ENCODE measurements around the gene LCN6. TPM values are rescaled to one million over a fixed set of nuclear protein-coding genes. Genes with fewer than 3 reads are reported as not detected.

LCN6 gene
- total RNA-seq, 4 donors from 2014 or later, result 14.2 to 70.0 (median 42.9) TPM

DNA sequence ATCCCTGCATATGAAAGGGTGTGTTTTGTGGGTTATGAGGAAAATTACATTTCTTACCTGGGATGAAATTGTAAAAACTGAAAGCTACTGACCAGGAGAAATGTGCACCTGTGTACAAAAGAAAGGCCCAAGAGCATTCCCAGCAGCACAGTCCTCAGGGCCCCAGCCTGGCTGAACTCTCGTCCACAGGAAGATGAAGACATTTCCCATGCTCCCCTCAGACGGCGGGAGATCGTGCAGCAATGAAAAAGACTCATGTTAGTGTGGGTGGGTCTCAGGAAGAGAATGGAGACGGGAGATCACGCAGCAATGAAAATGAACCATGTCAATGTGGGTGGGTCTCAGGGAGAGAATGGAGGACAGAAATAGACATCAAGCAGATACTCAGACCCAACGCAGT lies 28.6 kb upstream of the LCN6 start:
- no peak for DNase-seq (ENCODE audit: low spot score in 2 of 2)
- no peaks in the 10 kb centered on the region for H3K36me3 ChIP-seq
- 26 to 31% methylated on average over 7 of the region's 7 CpGs for WGBS, 2 donors
- peaks cover 0 to 7% (median 0%) of the 10 kb centered on the region in 4 donors for H3K9me3 ChIP-seq
- H3K27ac ChIP-seq, result no peak overlapping the region
- H3K4me3 ChIP-seq, result no peak overlapping the region
- TF ChIP-seq, protein P1, sequence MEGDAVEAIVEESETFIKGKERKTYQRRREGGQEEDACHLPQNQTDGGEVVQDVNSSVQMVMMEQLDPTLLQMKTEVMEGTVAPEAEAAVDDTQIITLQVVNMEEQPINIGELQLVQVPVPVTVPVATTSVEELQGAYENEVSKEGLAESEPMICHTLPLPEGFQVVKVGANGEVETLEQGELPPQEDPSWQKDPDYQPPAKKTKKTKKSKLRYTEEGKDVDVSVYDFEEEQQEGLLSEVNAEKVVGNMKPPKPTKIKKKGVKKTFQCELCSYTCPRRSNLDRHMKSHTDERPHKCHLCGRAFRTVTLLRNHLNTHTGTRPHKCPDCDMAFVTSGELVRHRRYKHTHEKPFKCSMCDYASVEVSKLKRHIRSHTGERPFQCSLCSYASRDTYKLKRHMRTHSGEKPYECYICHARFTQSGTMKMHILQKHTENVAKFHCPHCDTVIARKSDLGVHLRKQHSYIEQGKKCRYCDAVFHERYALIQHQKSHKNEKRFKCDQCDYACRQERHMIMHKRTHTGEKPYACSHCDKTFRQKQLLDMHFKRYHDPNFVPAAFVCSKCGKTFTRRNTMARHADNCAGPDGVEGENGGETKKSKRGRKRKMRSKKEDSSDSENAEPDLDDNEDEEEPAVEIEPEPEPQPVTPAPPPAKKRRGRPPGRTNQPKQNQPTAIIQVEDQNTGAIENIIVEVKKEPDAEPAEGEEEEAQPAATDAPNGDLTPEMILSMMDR (IDR thresholded peaks at IDR 0.05), result no peak
- TF ChIP-seq EP300 (IDR thresholded peaks at IDR 0.05), result no peak
- no peak for TF ChIP-seq POLR2A (IDR thresholded peaks at IDR 0.05)
- H3K27me3 ChIP-seq, result no peaks in the 10 kb centered on the region
- H3K4me1 ChIP-seq, result no peaks in the 10 kb centered on the region

DNA sequence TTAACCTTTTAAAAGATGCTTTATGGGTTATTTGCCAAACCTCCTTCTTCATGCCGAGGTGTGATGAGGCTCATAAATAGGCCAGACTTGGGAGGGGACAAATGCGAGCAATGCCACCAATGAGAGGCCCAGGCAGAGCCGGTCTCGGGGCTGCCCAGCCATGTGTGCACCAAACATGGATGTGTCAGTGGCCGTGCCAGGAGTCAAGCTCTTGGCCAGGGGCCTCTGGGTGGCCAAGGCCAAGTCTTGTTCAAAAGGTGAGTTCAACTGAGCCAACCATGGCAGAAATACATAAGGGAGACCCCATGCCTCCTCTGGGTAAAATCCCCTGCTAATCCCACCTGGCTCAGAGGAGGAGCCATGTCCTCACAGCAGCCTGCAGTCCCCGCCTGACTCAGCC lies 26.9 kb upstream of the LCN6 start:
- Histone ChIP-seq H3K36me3 (no peaks in the 10 kb centered on the region), H3K4me3 (no peak overlapping the region), H3K4me1 (no peaks in the 10 kb centered on the region), H3K9me3 (peaks cover 0 to 7% (median 0%) of the 10 kb centered on the region in 4 donors), H3K27me3 (no peaks in the 10 kb centered on the region), H3K27ac (no peak overlapping the region)
- no peak for TF ChIP-seq EP300 (IDR thresholded peaks at IDR 0.05)
- TF ChIP-seq, protein P1 (IDR thresholded peaks at IDR 0.05), result no peak
- DNase-seq (ENCODE audit: low spot score in 2 of 2), result no peak
- WGBS, 2 donors, result 84 to 88% methylated on average over 6 of the region's 6 CpGs

DNA sequence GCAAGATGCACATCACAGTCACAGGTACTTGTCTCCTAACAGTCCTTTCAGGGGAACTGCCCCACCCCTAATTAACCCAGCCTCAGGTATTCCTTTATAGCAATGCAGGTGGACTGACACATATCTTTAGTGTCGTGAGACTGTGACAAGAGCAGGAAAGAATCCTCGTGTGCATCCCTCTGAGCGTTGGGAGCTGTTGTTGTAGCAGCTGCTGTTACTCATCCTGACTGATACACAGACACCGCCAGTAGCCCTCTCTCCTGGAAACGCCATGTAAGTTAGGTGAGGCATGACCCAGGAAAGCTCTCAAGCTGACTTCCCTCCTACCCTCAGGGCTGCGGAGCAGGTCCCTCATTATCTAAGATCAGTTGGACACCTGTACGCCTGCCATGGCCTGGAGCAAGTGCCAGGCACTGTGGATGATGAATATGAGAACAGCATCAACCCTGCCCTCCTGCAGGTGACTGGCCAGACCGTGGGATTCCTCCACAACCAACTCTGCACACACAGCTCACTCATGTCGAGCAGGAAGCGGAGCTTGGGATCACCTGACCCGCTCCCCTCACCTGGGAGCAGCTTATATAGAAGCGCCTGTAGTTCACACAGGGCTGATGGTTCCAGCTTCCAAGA lies 26.2 kb upstream of the LCN6 start:
- H3K9me3 ChIP-seq, result peaks cover 0 to 7% (median 0%) of the 10 kb centered on the region in 4 donors
- H3K27ac ChIP-seq, result no peak overlapping the region
- H3K27me3 ChIP-seq, result no peaks in the 10 kb centered on the region
- no peak overlapping the region for H3K4me3 ChIP-seq
- DNase-seq (ENCODE audit: low spot score in 2 of 2), result no peak
- WGBS, 2 donors, result 88 to 91% methylated on average over 8 to 12 of the region's 12 CpGs
- TF ChIP-seq, protein P1 (IDR thresholded peaks at IDR 0.05), result no peak
- no peak for TF ChIP-seq EP300 (IDR thresholded peaks at IDR 0.05)
- no peak for TF ChIP-seq POLR2A (IDR thresholded peaks at IDR 0.05)
- no peaks in the 10 kb centered on the region for H3K36me3 ChIP-seq
- peaks cover 0 to 4% (median 0%) of the 10 kb centered on the region in 4 donors for H3K4me1 ChIP-seq

DNA sequence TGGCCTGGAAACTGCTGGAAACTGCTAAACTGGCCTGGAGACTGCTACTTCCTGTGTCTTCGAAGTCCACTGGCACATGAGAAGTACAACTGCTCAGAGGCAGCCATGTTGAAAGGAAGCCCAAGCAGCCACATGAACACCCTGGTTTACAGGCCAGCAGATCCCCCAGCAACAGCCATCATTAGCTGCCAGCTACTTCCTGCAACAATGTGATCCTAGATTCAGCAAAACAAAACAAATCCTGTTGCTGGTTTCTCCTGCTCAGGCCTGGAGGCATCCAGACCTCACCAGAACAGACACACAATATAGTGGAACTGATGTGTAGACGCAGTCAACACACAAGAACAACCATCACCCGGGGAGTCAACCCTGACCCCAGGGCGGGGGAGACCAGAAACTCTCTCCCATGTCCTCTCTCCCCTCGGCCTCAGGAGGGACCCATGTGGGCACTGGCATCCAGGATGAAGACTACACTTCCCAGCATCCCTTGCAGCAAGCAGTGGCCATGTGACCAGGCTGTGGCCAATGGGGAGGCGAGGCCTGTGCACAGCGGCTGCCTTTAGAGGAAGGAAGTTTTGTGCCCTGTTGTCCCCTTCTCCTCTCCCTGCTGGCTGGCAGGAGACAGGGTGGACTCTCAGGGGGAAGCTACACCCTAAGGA lies 25.2 kb upstream of the LCN6 start:
- TF ChIP-seq EP300 (IDR thresholded peaks at IDR 0.05) (no peak), POLR2A (IDR thresholded peaks at IDR 0.05) (no peak)
- TF ChIP-seq, protein P1 (IDR thresholded peaks at IDR 0.05), result no peak
- peaks cover 0 to 7% (median 0%) of the 10 kb centered on the region in 4 donors for H3K9me3 ChIP-seq
- WGBS, 2 donors, result 75 to 80% methylated on average over 7 of the region's 7 CpGs
- H3K36me3 ChIP-seq, result no peaks in the 10 kb centered on the region
- no peak overlapping the region for H3K4me3 ChIP-seq
- H3K27ac ChIP-seq, result no peak overlapping the region
- no peak for DNase-seq (ENCODE audit: low spot score in 2 of 2)
- peaks cover 0 to 4% (median 0%) of the 10 kb centered on the region in 4 donors for H3K4me1 ChIP-seq
- no peaks in the 10 kb centered on the region for H3K27me3 ChIP-seq

DNA sequence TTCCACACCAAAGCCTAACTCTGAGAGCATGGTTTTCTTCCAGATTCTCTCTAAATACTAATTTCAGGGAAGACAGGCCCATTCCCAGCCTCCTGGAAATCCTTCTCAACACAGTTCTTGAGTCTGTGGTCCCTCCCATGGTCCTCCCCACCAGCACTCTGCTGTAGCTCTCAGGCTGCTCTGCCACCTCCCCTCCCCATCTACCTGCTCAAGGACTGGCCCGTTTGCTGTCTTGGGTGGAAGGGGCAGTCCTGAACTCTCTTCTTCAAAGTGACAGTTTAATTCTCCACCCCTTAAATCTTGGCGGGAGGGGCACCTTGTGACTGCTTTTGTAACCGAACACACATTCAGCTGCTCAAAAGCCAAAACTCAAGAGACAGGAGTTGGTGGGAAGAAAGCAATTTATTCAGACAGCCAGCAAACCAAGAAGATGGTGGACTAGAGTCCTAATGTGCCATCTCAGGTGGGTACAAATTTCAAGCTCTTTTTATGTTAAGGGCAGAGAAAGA lies 23.6 kb upstream of the LCN6 start:
- no peak for TF ChIP-seq EP300 (IDR thresholded peaks at IDR 0.05)
- TF ChIP-seq, protein P1 (IDR thresholded peaks at IDR 0.05), result no peak
- no peak for TF ChIP-seq POLR2A (IDR thresholded peaks at IDR 0.05)
- H3K4me3 ChIP-seq, result no peak overlapping the region
- H3K27ac ChIP-seq, result no peak overlapping the region
- DNase-seq (ENCODE audit: low spot score in 2 of 2), result no peak
- peaks cover 0 to 11% of the 10 kb centered on the region in 2 donors for H3K27me3 ChIP-seq
- 70 to 77% methylated on average over 3 of the region's 3 CpGs for WGBS, 2 donors
- H3K9me3 ChIP-seq, result peaks cover 0 to 7% (median 0%) of the 10 kb centered on the region in 4 donors
- peaks cover 0 to 4% (median 0%) of the 10 kb centered on the region in 4 donors for H3K4me1 ChIP-seq
- H3K36me3 ChIP-seq, result no peaks in the 10 kb centered on the region
